Retinal pigment epithelial cell (primary cell): Measurements from ENCODE around the gene TTC7B.
A peak's percentile ranks its signal among the peaks of the same experiment; 100 is the strongest.

Experiments used
- DNase-seq: peaks from one replicate; pipeline ENCODE4 v3.0.0-alpha.2; 2010; ENCODE audit warnings: low read depth
- H3K4me3 ChIP-seq: 2 replicates; pipeline ENCODE4 v1.5.1; 2011; ENCODE audit warnings: mild to moderate bottlenecking, low read length, control low read depth, moderate library complexity
- CTCF ChIP-seq: conservative IDR thresholded peaks from 2 replicates; pipeline ENCODE4 v1.5.1; 2011; ENCODE audit warnings: low read depth, low read length, control low read depth, inconsistent platforms

TTC7B gene

GRCh38 chr14:90499121-90499520, 317.1 kb downstream of the TTC7B start:
- DNase-seq = no peak
- no peak for TF ChIP-seq CTCF
- no peak overlapping the region for H3K4me3 ChIP-seq

GRCh38 chr14:90498198-90498597, 318.0 kb downstream of the TTC7B start:
- TF ChIP-seq CTCF = no peak
- DNase-seq = no peak
- H3K4me3 ChIP-seq = no peak overlapping the region

GRCh38 chr14:90496379-90496778, 319.9 kb downstream of the TTC7B start:
- H3K4me3 ChIP-seq = no peak overlapping the region
- DNase-seq = no peak
- TF ChIP-seq CTCF = no peak

GRCh38 chr14:90495357-90496276, 320.6 kb downstream of the TTC7B start:
- TF ChIP-seq CTCF = no peak
- no peak for DNase-seq
- no peak overlapping the region for H3K4me3 ChIP-seq

- H3K4me3 ChIP-seq = no peak overlapping the region
These were observed 324.2 kb downstream of the TTC7B start for GRCh38 chr14:90491911-90492531.

GRCh38 chr14:90491221-90491885, 324.9 kb downstream of the TTC7B start:
- no peak for TF ChIP-seq CTCF
- H3K4me3 ChIP-seq = no peak overlapping the region
- peak; percentile 90 for DNase-seq

More at GRCh38 chr14:90491911-90492531, 324.2 kb downstream of the TTC7B start:
- no peak for TF ChIP-seq CTCF
- peak; percentile 18 for DNase-seq

GRCh38 chr14:90490720-90491050, 325.5 kb downstream of the TTC7B start:
- no peak for TF ChIP-seq CTCF
- H3K4me3 ChIP-seq = no peak overlapping the region
- DNase-seq = no peak
